H1 (cell line): ENCODE results near the gene VAPB. TPM values are rescaled to one million over a fixed set of nuclear protein-coding genes. Genes with fewer than 3 reads are reported as not detected.

ENCODE experiments used
- CTCF ChIA-PET: fragments of 300-600 bp; sonication (Branson Sonifier 250); formaldehyde crosslinking; loops from one replicate; lab custom pipeline; 2021; ENCODE audit not compliant: partially characterized antibody; lab: Charles Lee
- POLR2A ChIA-PET: fragments of 300-600 bp; sonication (Branson Sonifier 250); formaldehyde crosslinking; loops from one replicate; lab custom pipeline; 2021; ENCODE audit warnings: inconsistent platforms; ENCODE audit not compliant: partially characterized antibody; lab: Charles Lee
- DNase-seq, 2 experiments: peaks; one replicate each; pipeline versions ENCODE4 v3.0.0 to v3.0.0-alpha.2; 2010 to 2022; ENCODE audit warnings: low spot score in 2 of 2, low read depth in 1 of 2, mixed read lengths in 1 of 2
- FAIRE-seq: peaks from 2 replicates; lab custom pipeline; 2011; peaks lifted over from hg19 to GRCh38; lab: Jason Lieb, UNC
- H2AFZ ChIP-seq: 2 replicates; pipeline ENCODE4 v1.8.1; 2012; ENCODE audit warnings: low read length, inconsistent platforms
- H2AK5ac ChIP-seq: 2 replicates; pipeline ENCODE4 v1.6.1; 2013; ENCODE audit warnings: low read depth, low read length
- H2BK120ac ChIP-seq: replicated peaks from 2 replicates; pipeline ENCODE3; 2013; ENCODE audit warnings: low read depth, low read length, inconsistent platforms
- H2BK12ac ChIP-seq: 2 replicates; pipeline ENCODE4 v1.6.1; 2013; ENCODE audit warnings: low read depth, low read length
- H2BK15ac ChIP-seq: 2 replicates; pipeline ENCODE4 v1.6.1; 2013; ENCODE audit warnings: low read length
- H2BK20ac ChIP-seq: 2 replicates; pipeline ENCODE4 v1.6.1; 2013; ENCODE audit warnings: low read length
- H2BK5ac ChIP-seq: 2 replicates; pipeline ENCODE4 v1.6.1; 2013; ENCODE audit warnings: low read depth, low read length
- H3K14ac ChIP-seq: 2 replicates; pipeline ENCODE4 v1.6.1; 2013; ENCODE audit warnings: inconsistent platforms; ENCODE audit not compliant: insufficient read length
- H3K18ac ChIP-seq: 2 replicates; pipeline ENCODE4 v1.6.1; 2013; ENCODE audit warnings: low read length; ENCODE audit errors: extremely low read depth
- H3K23ac ChIP-seq: 2 replicates; pipeline ENCODE4 v1.6.1; 2013; ENCODE audit warnings: inconsistent platforms; ENCODE audit not compliant: insufficient read length
- H3K23me2 ChIP-seq: 2 replicates; pipeline ENCODE4 v1.6.1; 2013; ENCODE audit warnings: low read depth, low read length
- H3K27ac ChIP-seq: 2 replicates; pipeline ENCODE4 v1.6.1; 2011; ENCODE audit warnings: low read depth, low read length, inconsistent platforms
- H3K27me3 ChIP-seq, 4 experiments: replicated peaks in 1 of 4; 1 replicate in 1 of 4; 2 replicates in 3 of 4; pipeline versions ENCODE4 v1.6.1 to v1.8.1; 2011 to 2013; ENCODE audit warnings: low read length in 3 of 4, mild to moderate bottlenecking in 3 of 4, inconsistent platforms in 2 of 4, mixed read lengths in 2 of 4, moderate library complexity in 1 of 4; ENCODE audit not compliant: control insufficient read depth in 3 of 4, insufficient read depth in 3 of 4; ENCODE audit errors: extremely low read depth in 1 of 4
- H3K36me3 ChIP-seq, 4 experiments: 2 replicates each; pipeline versions ENCODE4 v1.6.1 to v1.8.1; 2011 to 2013; ENCODE audit warnings: mild to moderate bottlenecking in 4 of 4, low read length in 3 of 4, moderate library complexity in 2 of 4, control low read depth in 1 of 4, inconsistent platforms in 1 of 4; ENCODE audit not compliant: insufficient read depth in 4 of 4, control insufficient read depth in 2 of 4
- H3K4ac ChIP-seq: replicated peaks from 2 replicates; pipeline ENCODE3; 2013; ENCODE audit warnings: low read length, low read depth, mixed read lengths, inconsistent platforms; ENCODE audit not compliant: insufficient read length
- H3K4me1 ChIP-seq, 4 experiments: replicated peaks in 1 of 4; 1 replicate in 1 of 4; 2 replicates in 3 of 4; pipeline versions ENCODE4 v1.6.1 to v1.8.1; 2011 to 2013; ENCODE audit warnings: low read length in 3 of 4, inconsistent platforms in 2 of 4, mixed read lengths in 1 of 4; ENCODE audit not compliant: insufficient read depth in 4 of 4, control insufficient read depth in 3 of 4
- H3K4me2 ChIP-seq, 2 experiments: 2 replicates each; pipeline versions ENCODE4 v1.6.1 to v1.8.1; 2011 to 2013; ENCODE audit warnings: low read depth in 2 of 2, low read length in 2 of 2, control low read depth in 1 of 2, inconsistent platforms in 1 of 2, mild to moderate bottlenecking in 1 of 2; ENCODE audit not compliant: insufficient read depth in 1 of 2
- H3K4me3 ChIP-seq, 4 experiments: fragments of 200-600, 300-600 bp in 1 of 4; sonication (generic), shearing (Covaris generic), sonication (Bioruptor Twin) in 1 of 4; 2 replicates each; pipeline versions ENCODE4 v1.5.1 to v1.8.1; 2011 to 2016; ENCODE audit warnings: low read length in 4 of 4, low read depth in 3 of 4, control low read depth in 2 of 4, inconsistent platforms in 2 of 4, mild to moderate bottlenecking in 2 of 4, mixed read lengths in 1 of 4, moderate library complexity in 1 of 4; ENCODE audit not compliant: insufficient read depth in 2 of 4; ENCODE audit errors: extremely low read depth in 1 of 4
- H3K56ac ChIP-seq: replicated peaks from 2 replicates; pipeline ENCODE3; 2013; ENCODE audit warnings: low read depth, mild to moderate bottlenecking, mixed read lengths, low read length, inconsistent platforms; ENCODE audit not compliant: insufficient read length
- H3K79me1 ChIP-seq: 2 replicates; pipeline ENCODE4 v1.6.1; 2013; ENCODE audit warnings: low read depth, low read length, control low read depth
- H3K79me2 ChIP-seq, 2 experiments: 2 replicates each; pipeline versions ENCODE4 v1.6.1 to v1.8.1; 2012 to 2013; ENCODE audit warnings: low read length in 2 of 2, mild to moderate bottlenecking in 2 of 2, inconsistent platforms in 1 of 2; ENCODE audit not compliant: insufficient read depth in 2 of 2, control insufficient read depth in 1 of 2
- H3K9ac ChIP-seq, 4 experiments: replicated peaks in 1 of 4; 1 replicate in 1 of 4; 2 replicates in 3 of 4; pipeline versions ENCODE4 v1.6.1 to v1.8.1; 2011 to 2013; ENCODE audit warnings: low read depth in 3 of 4, low read length in 3 of 4, control low read depth in 2 of 4, mild to moderate bottlenecking in 2 of 4, moderate library complexity in 2 of 4, inconsistent platforms in 1 of 4; ENCODE audit errors: extremely low read depth in 1 of 4
- H3K9me3 ChIP-seq, 2 experiments: 2 replicates each; pipeline versions ENCODE4 v1.6.1 to v1.8.1; 2012 to 2013; ENCODE audit warnings: mild to moderate bottlenecking in 2 of 2, moderate library complexity in 2 of 2, control low read depth in 1 of 2, inconsistent platforms in 1 of 2, low read depth in 1 of 2, low read length in 1 of 2, mixed read lengths in 1 of 2; ENCODE audit not compliant: insufficient read depth in 2 of 2
- H4K20me1 ChIP-seq, 2 experiments: replicated peaks in 1 of 2; 2 replicates each; pipeline versions ENCODE3 to v1.8.1; 2011 to 2013; ENCODE audit warnings: inconsistent platforms in 2 of 2, low read length in 2 of 2, mild to moderate bottlenecking in 1 of 2; ENCODE audit not compliant: insufficient read depth in 2 of 2, control insufficient read depth in 1 of 2
- H4K5ac ChIP-seq: 2 replicates; pipeline ENCODE4 v1.6.1; 2013; ENCODE audit warnings: low read length, low read depth, mixed read lengths, inconsistent platforms; ENCODE audit not compliant: insufficient read length
- H4K8ac ChIP-seq: 2 replicates; pipeline ENCODE4 v1.8.0; 2013; ENCODE audit warnings: mild to moderate bottlenecking, moderate library complexity, low read length, inconsistent platforms; ENCODE audit not compliant: insufficient read depth; ENCODE audit errors: extremely low read depth
- H4K91ac ChIP-seq: replicated peaks from 2 replicates; pipeline ENCODE3; 2013; ENCODE audit warnings: low read length, mixed read lengths, inconsistent platforms; ENCODE audit not compliant: insufficient read length
- CBX8 ChIP-seq: fragments of 300-800, 300-1000 bp; sonication (generic); IDR thresholded peaks from 2 replicates; pipeline ENCODE4 v1.7.1; 2016; ENCODE audit warnings: low read depth, low read length, borderline replicate concordance
- JUN ChIP-seq: IDR thresholded peaks from 2 replicates; pipeline ENCODE4 v1.6.1; 2011; ENCODE audit warnings: low read depth, mild to moderate bottlenecking, improper control_type of control experiment, low read length
- RAD21 ChIP-seq, 2 experiments: IDR thresholded peaks in 1 of 2; conservative IDR thresholded peaks in 1 of 2; 2 replicates each; pipeline ENCODE4 v1.6.1; 2011; ENCODE audit warnings: low read depth in 2 of 2, low read length in 2 of 2, improper control_type of control experiment in 1 of 2, inconsistent platforms in 1 of 2, mild to moderate bottlenecking in 1 of 2, moderate library complexity in 1 of 2
- RFX5 ChIP-seq: IDR thresholded peaks from 2 replicates; pipeline ENCODE4 v1.6.1; 2011; ENCODE audit warnings: low read depth, low read length, improper control_type of control experiment, borderline replicate concordance
- SP1 ChIP-seq: IDR thresholded peaks from 2 replicates; pipeline ENCODE4 v1.6.1; 2011; ENCODE audit warnings: low read depth, low read length
- TBP ChIP-seq: IDR thresholded peaks from 2 replicates; pipeline ENCODE4 v1.6.1; 2011; ENCODE audit warnings: low read depth, low read length, improper control_type of control experiment
- WGBS, 2 experiments: shearing (Covaris generic) in 1 of 2; methylation state at CpG; one replicate each; pipeline versions ENCODE4 v1.1.6 to v1.1.7; 2013 to 2015; ENCODE audit warnings: low lambda C conversion rate in 2 of 2, mixed read lengths in 2 of 2, inconsistent platforms in 1 of 2, low coverage in 1 of 2, missing lambda C conversion rate in 1 of 2; ENCODE audit not compliant: insufficient replicate concordance in 2 of 2, insufficient coverage in 1 of 2, insufficient read length in 1 of 2; ENCODE audit errors: extremely low coverage in 1 of 2, missing lambda C conversion rate in 1 of 2; 5-methylcytosine and 5-hydroxymethylcytosine counted together
- polyA plus RNA-seq, 7 experiments: library from polyadenylated mRNA; depleted of rRNA in 3 of 7; stranded (reverse) in 5 of 7; unstranded in 2 of 7; fragments of >200 nt in 5 of 7; fragments of 200-250 nt in 2 of 7; gene quantifications; 1 replicate in 5 of 7; 2 replicates in 1 of 7; 4 replicates in 1 of 7; pipeline versions ENCODE4 v1.2.1 to v1.2.3, GENCODE V29; 2011 to 2013; ENCODE audit warnings: missing spikeins in 2 of 7, mixed read lengths in 2 of 7
- total RNA-seq: library from RNA; stranded (reverse); fragmentation: NEBNext Ultra II Directional; extraction: Animal tissue kit (Norgen Biotek cat#: 25700); gene quantifications from 2 replicates; pipeline ENCODE4 v1.2.1, GENCODE V29; 2021
- TF ChIP-seq, protein P1 (sequence below): IDR thresholded peaks from 2 replicates; pipeline ENCODE4 v1.6.1; 2012; ENCODE audit warnings: low read length, inconsistent platforms
- TF ChIP-seq, protein P2 (sequence below), 3 experiments: IDR thresholded peaks; 1 replicate in 2 of 3; 2 replicates in 1 of 3; pipeline versions ENCODE4 v1.5.1 to v1.6.1; 2011; ENCODE audit warnings: low read length in 3 of 3, mild to moderate bottlenecking in 3 of 3, inconsistent platforms in 2 of 3, low read depth in 1 of 3, moderate library complexity in 1 of 3; ENCODE audit not compliant: insufficient read depth in 1 of 3; ENCODE audit errors: control extremely low read depth in 1 of 3

VAPB gene
- total and polyA plus RNA-seq, 2 of the 8 experiments (the other 6 are each of a cell fraction or from before 2014, with no cell fraction given) = 24.4 to 62.8 TPM

DNA sequence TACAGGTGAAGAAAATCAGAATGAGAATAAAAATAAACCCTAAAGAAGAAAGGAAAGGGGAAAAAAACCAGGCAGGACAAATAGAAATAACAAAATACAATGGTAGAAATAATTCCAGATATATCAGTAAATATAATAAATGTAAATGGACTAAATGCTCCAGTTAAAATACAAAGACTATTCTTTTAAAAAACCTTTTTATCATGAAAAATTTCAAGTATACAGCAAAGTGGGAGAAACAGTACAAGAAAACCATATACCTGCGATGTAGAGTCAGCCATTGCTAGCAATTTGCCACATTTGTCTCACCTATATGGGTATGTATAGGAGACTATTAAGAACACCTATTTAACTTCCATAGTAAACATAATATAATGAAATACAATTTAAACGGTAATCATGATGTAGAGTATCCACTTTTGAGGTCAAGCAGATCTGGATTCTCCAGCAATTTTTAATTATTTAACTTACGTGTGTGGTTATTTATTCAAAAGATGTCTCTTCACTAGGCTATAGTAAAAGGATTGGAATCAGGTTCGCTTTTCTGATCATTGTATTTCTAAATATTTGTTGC, 914 bp upstream of the VAPB start:
- no peak overlapping the region for H3K9ac ChIP-seq
- no peak overlapping the region for H3K23ac ChIP-seq
- POLR2A ChIA-PET = interaction anchor here (1.2 to 1.3 kb wide), 2 partner anchors 8 to 12 kb away, joined by 5 read pairs; no protein-coding TSS in a partner anchor
- peaks cover 6% of the 10 kb centered on the region for H3K79me1 ChIP-seq
- H4K8ac ChIP-seq = no peak overlapping the region
- H2AFZ ChIP-seq = no peak overlapping the region
- peak overlapping the region in 1 of 4 experiments; percentile 79; a peak in 1 of 8 replicates for H3K4me3 ChIP-seq
- peaks cover 4% of the 10 kb centered on the region for H3K23me2 ChIP-seq
- no peaks in the 10 kb centered on the region for H3K9me3 ChIP-seq
- no peaks in the 10 kb centered on the region for H3K27me3 ChIP-seq
- H4K5ac ChIP-seq = no peak overlapping the region
- H3K27ac ChIP-seq = no peak overlapping the region
- no peak overlapping the region for H2BK15ac ChIP-seq
- no peak overlapping the region for H2BK12ac ChIP-seq
- FAIRE-seq (no peak), DNase-seq (no peak)
- peaks cover 0 to 4% (median 2%) of the 10 kb centered on the region in 4 experiments; a peak in 2 of 8 replicates for H3K36me3 ChIP-seq
- H3K56ac ChIP-seq = no peak overlapping the region
- H3K4me1 ChIP-seq = peaks cover 5 to 9% (median 6%) of the 10 kb centered on the region in 4 experiments; a peak in 6 of 7 replicates
- no peak overlapping the region for H2AK5ac ChIP-seq
- WGBS, 2 experiments = 73% methylated on average over 4 of the region's 4 CpGs; no CpG with 5 or more reads in 1 of the 2 experiments
- H2BK20ac ChIP-seq = no peak overlapping the region
- H3K4ac ChIP-seq = no peak overlapping the region
- H3K79me2 ChIP-seq = peaks cover 20 to 36% of the 10 kb centered on the region in 2 experiments
- H4K20me1 ChIP-seq = peaks cover 1 to 5% of the 10 kb centered on the region in 2 experiments
- CTCF ChIA-PET = interaction anchor here (0.6 to 1.4 kb wide), 4 partner anchors 9 to 149 kb away, joined by 3 to 4 read pairs (median 3); no protein-coding TSS in a partner anchor
- 0 out of 4 replicates have a peak overlapping the region, but pooled peaks of 1 of the 2 experiments have one; percentile 9 for H3K4me2 ChIP-seq
- no peak overlapping the region for H2BK120ac ChIP-seq
- no peak overlapping the region for H3K14ac ChIP-seq
- H3K18ac ChIP-seq = no peak overlapping the region
- no peak overlapping the region for H4K91ac ChIP-seq
- no peak overlapping the region for H2BK5ac ChIP-seq
- TF ChIP-seq RFX5 = no peak
- TF ChIP-seq JUN = no peak
- no peak for TF ChIP-seq CBX8
- no peak for TF ChIP-seq SP1
- no peak for TF ChIP-seq TBP
- TF ChIP-seq, protein P1, sequence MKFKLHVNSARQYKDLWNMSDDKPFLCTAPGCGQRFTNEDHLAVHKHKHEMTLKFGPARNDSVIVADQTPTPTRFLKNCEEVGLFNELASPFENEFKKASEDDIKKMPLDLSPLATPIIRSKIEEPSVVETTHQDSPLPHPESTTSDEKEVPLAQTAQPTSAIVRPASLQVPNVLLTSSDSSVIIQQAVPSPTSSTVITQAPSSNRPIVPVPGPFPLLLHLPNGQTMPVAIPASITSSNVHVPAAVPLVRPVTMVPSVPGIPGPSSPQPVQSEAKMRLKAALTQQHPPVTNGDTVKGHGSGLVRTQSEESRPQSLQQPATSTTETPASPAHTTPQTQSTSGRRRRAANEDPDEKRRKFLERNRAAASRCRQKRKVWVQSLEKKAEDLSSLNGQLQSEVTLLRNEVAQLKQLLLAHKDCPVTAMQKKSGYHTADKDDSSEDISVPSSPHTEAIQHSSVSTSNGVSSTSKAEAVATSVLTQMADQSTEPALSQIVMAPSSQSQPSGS = no peak
- TF ChIP-seq, protein P2, sequence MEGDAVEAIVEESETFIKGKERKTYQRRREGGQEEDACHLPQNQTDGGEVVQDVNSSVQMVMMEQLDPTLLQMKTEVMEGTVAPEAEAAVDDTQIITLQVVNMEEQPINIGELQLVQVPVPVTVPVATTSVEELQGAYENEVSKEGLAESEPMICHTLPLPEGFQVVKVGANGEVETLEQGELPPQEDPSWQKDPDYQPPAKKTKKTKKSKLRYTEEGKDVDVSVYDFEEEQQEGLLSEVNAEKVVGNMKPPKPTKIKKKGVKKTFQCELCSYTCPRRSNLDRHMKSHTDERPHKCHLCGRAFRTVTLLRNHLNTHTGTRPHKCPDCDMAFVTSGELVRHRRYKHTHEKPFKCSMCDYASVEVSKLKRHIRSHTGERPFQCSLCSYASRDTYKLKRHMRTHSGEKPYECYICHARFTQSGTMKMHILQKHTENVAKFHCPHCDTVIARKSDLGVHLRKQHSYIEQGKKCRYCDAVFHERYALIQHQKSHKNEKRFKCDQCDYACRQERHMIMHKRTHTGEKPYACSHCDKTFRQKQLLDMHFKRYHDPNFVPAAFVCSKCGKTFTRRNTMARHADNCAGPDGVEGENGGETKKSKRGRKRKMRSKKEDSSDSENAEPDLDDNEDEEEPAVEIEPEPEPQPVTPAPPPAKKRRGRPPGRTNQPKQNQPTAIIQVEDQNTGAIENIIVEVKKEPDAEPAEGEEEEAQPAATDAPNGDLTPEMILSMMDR (IDR thresholded peaks at IDR 0.05; ENCODE audit: control extremely low read depth in 1 of 3, insufficient read depth in 1 of 3, low read depth in 1 of 3, low read length in 3 of 3) = no peak
- TF ChIP-seq RAD21 (IDR thresholded peaks at IDR 0.05 in 1 of 2, conservative IDR thresholded peaks at IDR 0.05 in 1 of 2; ENCODE audit: low read depth in 2 of 2, low read length in 2 of 2) = no peak
